ENCODE results near the gene CHID1. TPM values are rescaled to one million over a fixed set of nuclear protein-coding genes. Genes with fewer than 3 reads are reported as not detected.

CHID1 gene
- total RNA-seq, 1 donor: 48.9 TPM

- H4K20me1 ChIP-seq (ENCODE audit: insufficient read depth, low read length): peaks cover 15% of the 10 kb centered on the region
- peak overlapping the region; percentile 65 for H2AFZ ChIP-seq (ENCODE audit: low read length)
- H3K9me3 ChIP-seq (ENCODE audit: low read depth, low read length): no peaks in the 10 kb centered on the region
- peak; percentile 96 for DNase-seq (ENCODE audit: insufficient read length, low spot score, missing footprints)
- peak overlapping the region; percentile 83 for H3K4me2 ChIP-seq (ENCODE audit: insufficient read depth, low read length)
- peak overlapping the region; percentile 96 for H3K4me3 ChIP-seq (ENCODE audit: insufficient read depth, low read length)
- H3K27me3 ChIP-seq (ENCODE audit: insufficient read depth, low read length): no peaks in the 10 kb centered on the region
- no peaks in the 10 kb centered on the region for H3K36me3 ChIP-seq (ENCODE audit: insufficient read depth, low read length)
- peak overlapping the region; percentile 17 for H3K27ac ChIP-seq (ENCODE audit: low read depth, low read length)
- TF ChIP-seq, protein P1, sequence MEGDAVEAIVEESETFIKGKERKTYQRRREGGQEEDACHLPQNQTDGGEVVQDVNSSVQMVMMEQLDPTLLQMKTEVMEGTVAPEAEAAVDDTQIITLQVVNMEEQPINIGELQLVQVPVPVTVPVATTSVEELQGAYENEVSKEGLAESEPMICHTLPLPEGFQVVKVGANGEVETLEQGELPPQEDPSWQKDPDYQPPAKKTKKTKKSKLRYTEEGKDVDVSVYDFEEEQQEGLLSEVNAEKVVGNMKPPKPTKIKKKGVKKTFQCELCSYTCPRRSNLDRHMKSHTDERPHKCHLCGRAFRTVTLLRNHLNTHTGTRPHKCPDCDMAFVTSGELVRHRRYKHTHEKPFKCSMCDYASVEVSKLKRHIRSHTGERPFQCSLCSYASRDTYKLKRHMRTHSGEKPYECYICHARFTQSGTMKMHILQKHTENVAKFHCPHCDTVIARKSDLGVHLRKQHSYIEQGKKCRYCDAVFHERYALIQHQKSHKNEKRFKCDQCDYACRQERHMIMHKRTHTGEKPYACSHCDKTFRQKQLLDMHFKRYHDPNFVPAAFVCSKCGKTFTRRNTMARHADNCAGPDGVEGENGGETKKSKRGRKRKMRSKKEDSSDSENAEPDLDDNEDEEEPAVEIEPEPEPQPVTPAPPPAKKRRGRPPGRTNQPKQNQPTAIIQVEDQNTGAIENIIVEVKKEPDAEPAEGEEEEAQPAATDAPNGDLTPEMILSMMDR (IDR thresholded peaks at IDR 0.05; ENCODE audit: extremely low read depth, low read depth, low read length): no peak
- H3K4me1 ChIP-seq (ENCODE audit: insufficient read depth, low read length): peaks cover 11% of the 10 kb centered on the region
- H3K79me2 ChIP-seq (ENCODE audit: insufficient read depth, low read length): peaks cover 37% of the 10 kb centered on the region
Observed at GRCh38 chr11:910044-910588, 494 bp downstream of the CHID1 start.

GRCh38 chr11:909406-909805 lies 1.2 kb downstream of the CHID1 start:
- Histone ChIP-seq H4K20me1 (ENCODE audit: insufficient read depth, low read length) (peaks cover 15% of the 10 kb centered on the region), H3K79me2 (ENCODE audit: insufficient read depth, low read length) (peaks cover 37% of the 10 kb centered on the region), H3K4me1 (ENCODE audit: insufficient read depth, low read length) (peaks cover 11% of the 10 kb centered on the region), H3K4me3 (ENCODE audit: insufficient read depth, low read length) (peak overlapping the region; percentile 96), H3K27ac (ENCODE audit: low read depth, low read length) (no peak overlapping the region), H3K27me3 (ENCODE audit: insufficient read depth, low read length) (no peaks in the 10 kb centered on the region), H3K36me3 (ENCODE audit: insufficient read depth, low read length) (peaks cover 4% of the 10 kb centered on the region), H3K9me3 (ENCODE audit: low read depth, low read length) (no peaks in the 10 kb centered on the region), H3K4me2 (ENCODE audit: insufficient read depth, low read length) (peak overlapping the region; percentile 83), H2AFZ (ENCODE audit: low read length) (no peak overlapping the region)
- no peak for DNase-seq (ENCODE audit: insufficient read length, low spot score, missing footprints)
- TF ChIP-seq, protein P1 (IDR thresholded peaks at IDR 0.05; ENCODE audit: extremely low read depth, low read depth, low read length): no peak

DNA sequence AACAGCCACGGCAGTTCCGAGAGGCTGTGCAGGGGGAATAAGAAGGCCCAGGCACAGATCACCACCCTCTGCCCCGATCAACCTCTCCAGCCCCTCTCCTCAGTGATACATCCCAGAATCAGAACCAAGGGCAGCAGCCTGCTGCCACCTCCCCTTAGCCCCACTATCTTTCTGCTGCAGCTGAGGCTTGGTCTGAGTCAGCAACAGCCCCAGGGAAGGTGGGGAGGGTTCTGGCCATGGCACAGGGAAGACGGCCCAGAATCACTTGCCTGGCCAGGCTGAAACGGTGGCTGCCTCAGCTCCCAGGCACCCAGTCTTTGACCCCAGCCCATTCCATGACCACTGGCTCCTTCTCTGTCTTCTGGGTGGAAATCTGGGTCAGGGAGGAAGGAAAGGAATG lies 2.3 kb downstream of the CHID1 start:
- Histone ChIP-seq H3K79me2 (ENCODE audit: insufficient read depth, low read length) (peaks cover 37% of the 10 kb centered on the region), H2AFZ (ENCODE audit: low read length) (no peak overlapping the region), H3K27me3 (ENCODE audit: insufficient read depth, low read length) (no peaks in the 10 kb centered on the region), H3K9me3 (ENCODE audit: low read depth, low read length) (no peaks in the 10 kb centered on the region), H3K4me2 (ENCODE audit: insufficient read depth, low read length) (no peak overlapping the region), H4K20me1 (ENCODE audit: insufficient read depth, low read length) (peaks cover 15% of the 10 kb centered on the region), H3K4me3 (ENCODE audit: insufficient read depth, low read length) (no peak overlapping the region), H3K4me1 (ENCODE audit: insufficient read depth, low read length) (peaks cover 11% of the 10 kb centered on the region), H3K36me3 (ENCODE audit: insufficient read depth, low read length) (peaks cover 11% of the 10 kb centered on the region), H3K27ac (ENCODE audit: low read depth, low read length) (no peak overlapping the region)
- TF ChIP-seq, protein P1 (IDR thresholded peaks at IDR 0.05; ENCODE audit: extremely low read depth, low read depth, low read length): no peak
- DNase-seq (ENCODE audit: insufficient read length, low spot score, missing footprints): peak; percentile 87

GRCh38 chr11:907668-908067 lies 2.9 kb downstream of the CHID1 start:
- Histone ChIP-seq H3K9me3 (ENCODE audit: low read depth, low read length) (no peaks in the 10 kb centered on the region), H2AFZ (ENCODE audit: low read length) (no peak overlapping the region)

More at GRCh38 chr11:907668-908067, 2.9 kb downstream of the CHID1 start:
- Histone ChIP-seq H3K79me2 (ENCODE audit: insufficient read depth, low read length) (peaks cover 37% of the 10 kb centered on the region), H3K27ac (ENCODE audit: low read depth, low read length) (no peak overlapping the region), H3K4me1 (ENCODE audit: insufficient read depth, low read length) (peaks cover 11% of the 10 kb centered on the region), H3K27me3 (ENCODE audit: insufficient read depth, low read length) (no peaks in the 10 kb centered on the region), H3K4me2 (ENCODE audit: insufficient read depth, low read length) (no peak overlapping the region), H4K20me1 (ENCODE audit: insufficient read depth, low read length) (peaks cover 15% of the 10 kb centered on the region), H3K4me3 (ENCODE audit: insufficient read depth, low read length) (no peak overlapping the region), H3K36me3 (ENCODE audit: insufficient read depth, low read length) (peaks cover 17% of the 10 kb centered on the region)
- peak; percentile 85 for DNase-seq (ENCODE audit: insufficient read length, low spot score, missing footprints)
- TF ChIP-seq, protein P1 (IDR thresholded peaks at IDR 0.05; ENCODE audit: extremely low read depth, low read depth, low read length): no peak

Measured in osteoblast (primary cell).